Measurements from ENCODE around the gene KRTAP1-5.

DNA sequence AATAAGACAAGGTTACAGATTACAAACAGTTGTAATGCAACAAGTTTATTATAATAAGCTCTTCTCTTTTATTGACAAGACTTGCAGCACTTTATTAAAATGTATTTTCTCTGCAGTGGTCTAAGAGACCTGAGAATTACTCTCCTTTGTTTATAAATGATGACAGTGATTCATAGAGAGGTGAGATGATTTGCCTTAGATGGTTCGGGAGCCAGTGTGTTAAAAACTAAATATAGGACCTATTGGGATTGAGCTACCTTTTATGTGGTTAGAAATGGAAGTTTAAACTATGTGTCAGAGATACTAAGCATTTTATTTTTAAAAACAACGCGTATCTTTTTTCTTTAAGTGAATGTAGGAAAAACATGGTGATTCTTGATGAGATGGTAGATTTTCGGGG is 30.2 kb downstream of the KRTAP1-5 start:
- TF ChIP-seq, protein P1, sequence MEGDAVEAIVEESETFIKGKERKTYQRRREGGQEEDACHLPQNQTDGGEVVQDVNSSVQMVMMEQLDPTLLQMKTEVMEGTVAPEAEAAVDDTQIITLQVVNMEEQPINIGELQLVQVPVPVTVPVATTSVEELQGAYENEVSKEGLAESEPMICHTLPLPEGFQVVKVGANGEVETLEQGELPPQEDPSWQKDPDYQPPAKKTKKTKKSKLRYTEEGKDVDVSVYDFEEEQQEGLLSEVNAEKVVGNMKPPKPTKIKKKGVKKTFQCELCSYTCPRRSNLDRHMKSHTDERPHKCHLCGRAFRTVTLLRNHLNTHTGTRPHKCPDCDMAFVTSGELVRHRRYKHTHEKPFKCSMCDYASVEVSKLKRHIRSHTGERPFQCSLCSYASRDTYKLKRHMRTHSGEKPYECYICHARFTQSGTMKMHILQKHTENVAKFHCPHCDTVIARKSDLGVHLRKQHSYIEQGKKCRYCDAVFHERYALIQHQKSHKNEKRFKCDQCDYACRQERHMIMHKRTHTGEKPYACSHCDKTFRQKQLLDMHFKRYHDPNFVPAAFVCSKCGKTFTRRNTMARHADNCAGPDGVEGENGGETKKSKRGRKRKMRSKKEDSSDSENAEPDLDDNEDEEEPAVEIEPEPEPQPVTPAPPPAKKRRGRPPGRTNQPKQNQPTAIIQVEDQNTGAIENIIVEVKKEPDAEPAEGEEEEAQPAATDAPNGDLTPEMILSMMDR (IDR thresholded peaks at IDR 0.05) = no peak
- no peak for TF ChIP-seq EP300 (IDR thresholded peaks at IDR 0.05)
